HepG2 (cell line): ENCODE measurements around the gene HDAC4. TPM values are rescaled to one million over a fixed set of nuclear protein-coding genes. Genes with fewer than 3 reads are reported as not detected.
A peak's percentile ranks its signal among the peaks of the same experiment; 100 is the strongest.

Experiments
- ATAC-seq: fragments of 200-7000 bp; cut with Tn5 transposase; 3 replicates; pipeline ENCODE4 v1.9.1; 2020; ENCODE audit warnings: mild to moderate bottlenecking, moderate library complexity
- BruUV-seq: library from RNA; stranded (reverse); fragments of 400-500 nt; replicated peaks from 2 replicates; lab custom pipeline; 2021; lab: Mats Ljungman, UMichigan
- CTCF ChIA-PET: fragments of 300-600 bp; formaldehyde crosslinking; extraction: SDS; loops from one replicate; lab custom pipeline; 2021; ENCODE audit warnings: low total read pairs, inconsistent platforms, low intra/inter-chr PET ratio; lab: Yijun Ruan, JAX
- POLR2A ChIA-PET: fragments of 350-600 bp; sonication (Branson Sonifier 250); formaldehyde crosslinking; loops from one replicate; lab custom pipeline; 2020; ENCODE audit warnings: antibody characterized with exemption, inconsistent platforms; lab: Yijun Ruan, JAX
- DNase-seq: peaks from one replicate; pipeline ENCODE4 v3.0.0-alpha.2; 2015; ENCODE audit warnings: low spot score
- FAIRE-seq: peaks from 3 replicates; lab custom pipeline; 2011; peaks lifted over from hg19 to GRCh38; lab: Jason Lieb, UNC
- H2AFZ ChIP-seq: one replicate; pipeline ENCODE4 v1.6.1; 2011; ENCODE audit warnings: low read length, inconsistent platforms
- H3K27ac ChIP-seq: fragments of 300-600 bp; 3 replicates; pipeline ENCODE4 v1.8.0; 2011; ENCODE audit warnings: mixed run types, mild to moderate bottlenecking, mixed read lengths, low read length, inconsistent platforms; ENCODE audit not compliant: insufficient read depth; ENCODE audit errors: extremely low read length
- H3K27me3 ChIP-seq, 2 experiments: fragments of 200-600 bp in 1 of 2; 2 replicates in 1 of 2; 3 replicates in 1 of 2; pipeline versions ENCODE4 v1.6.0 to v1.8.0; 2011; ENCODE audit warnings: low read length in 2 of 2, mild to moderate bottlenecking in 2 of 2, moderate library complexity in 2 of 2, inconsistent platforms in 1 of 2; ENCODE audit not compliant: insufficient read depth in 2 of 2, control insufficient read depth in 1 of 2
- H3K36me3 ChIP-seq, 2 experiments: fragments of 200-600 bp in 1 of 2; replicated peaks in 1 of 2; 2 replicates in 1 of 2; 3 replicates in 1 of 2; pipeline versions ENCODE4 v1.5.1 to v1.8.0; 2011; ENCODE audit warnings: low read length in 2 of 2, inconsistent platforms in 1 of 2; ENCODE audit not compliant: insufficient read depth in 2 of 2, control insufficient read depth in 1 of 2
- H3K4me1 ChIP-seq: 2 replicates; pipeline ENCODE4 v1.5.1; 2012; ENCODE audit warnings: low read length, inconsistent platforms; ENCODE audit not compliant: insufficient read depth
- H3K4me2 ChIP-seq: 2 replicates; pipeline ENCODE4 v1.6.0; 2011; ENCODE audit warnings: low read depth, low read length, inconsistent platforms
- H3K4me3 ChIP-seq, 3 experiments: fragments of 200-600 bp in 1 of 3; sonication (generic), shearing (Covaris generic) in 1 of 3; replicated peaks in 1 of 3; 2 replicates each; pipeline ENCODE4 v1.5.1; 2011 to 2016; ENCODE audit warnings: low read length in 3 of 3, inconsistent platforms in 2 of 3, low read depth in 2 of 3, mild to moderate bottlenecking in 2 of 3, control low read depth in 1 of 3, mixed read lengths in 1 of 3; ENCODE audit not compliant: insufficient read depth in 1 of 3
- H3K79me2 ChIP-seq: one replicate; pipeline ENCODE4 v1.6.1; 2011; ENCODE audit warnings: low read length, inconsistent platforms; ENCODE audit not compliant: insufficient read depth
- H3K9ac ChIP-seq: 2 replicates; pipeline ENCODE4 v1.6.0; 2011; ENCODE audit warnings: mild to moderate bottlenecking, low read depth, low read length, inconsistent platforms; ENCODE audit not compliant: insufficient read depth
- H3K9me3 ChIP-seq: 2 replicates; pipeline ENCODE4 v1.5.1; 2012; ENCODE audit warnings: mild to moderate bottlenecking, low read length
- H4K20me1 ChIP-seq: 2 replicates; pipeline ENCODE4 v1.6.0; 2011; ENCODE audit warnings: inconsistent platforms, mild to moderate bottlenecking, low read length, moderate library complexity; ENCODE audit not compliant: insufficient read depth
- BCL3 ChIP-seq: sonication (generic); formaldehyde crosslinking; IDR thresholded peaks from 2 replicates; pipeline ENCODE4 v1.5.1; 2020; ENCODE audit warnings: mild to moderate bottlenecking, missing genetic modification reagents, moderate library complexity
- KDM6A ChIP-seq: IDR thresholded peaks from 2 replicates; pipeline ENCODE4 v1.6.1; 2016; ENCODE audit warnings: low read depth
- LBX2 ChIP-seq: sonication (generic); formaldehyde crosslinking; IDR thresholded peaks from 2 replicates; pipeline ENCODE4 v1.5.0; 2020; ENCODE audit warnings: missing genetic modification reagents, mild to moderate bottlenecking, borderline replicate concordance
- NFATC3 ChIP-seq: sonication (generic); formaldehyde crosslinking; IDR thresholded peaks from 2 replicates; pipeline ENCODE4 v1.5.1; 2020; ENCODE audit warnings: mild to moderate bottlenecking, missing genetic modification reagents
- ZBTB33 ChIP-seq: sonication (generic); formaldehyde crosslinking; IDR thresholded peaks from 2 replicates; pipeline ENCODE4 v1.4.0; 2020; ENCODE audit warnings: missing genetic modification reagents
- WGBS: methylation state at CpG from one replicate; pipeline ENCODE4 v1.1.6; 2017; ENCODE audit warnings: low lambda C conversion rate; 5-methylcytosine and 5-hydroxymethylcytosine counted together
- in situ Hi-C: cut with HindIII; loops from 2 replicates; pipeline ENCODE4 v1.10.0; 2017; ENCODE audit warnings: low pct_unique_long_range_greater_than_20kb; ENCODE audit not compliant: extremely low pct_ligation_motif_present
- intact Hi-C: fragments of 100-400 bp; cut with micrococcal nuclease; formaldehyde crosslinking; loops from one replicate; pipeline ENCODE4 v1.10.0; 2022; ENCODE audit not compliant: unreplicated experiment
- polyA plus RNA-seq, 8 experiments: library from polyadenylated mRNA; depleted of rRNA in 3 of 8; stranded (reverse) in 7 of 8; unstranded in 1 of 8; fragments of >200 nt; fragmentation: Illumina TruSeq in 4 of 8; extraction: Trizol in 4 of 8; gene quantifications; 2 replicates each; pipeline versions ENCODE4 v1.2.1 to v1.2.3, GENCODE V29; 2011 to 2016; ENCODE audit warnings: low read depth in 4 of 8, missing spikeins in 1 of 8, mixed read lengths in 1 of 8; ENCODE audit not compliant: insufficient read depth in 1 of 8
- total RNA-seq, 5 experiments: library from RNA; depleted of rRNA; stranded (reverse); fragments of >200 nt; fragmentation: Illumina TruSeq; extraction: Trizol; gene quantifications; 2 replicates each; pipeline ENCODE4 v1.2.3, GENCODE V29; 2016; ENCODE audit warnings: low read depth in 1 of 5

The HDAC4 gene
- total and polyA plus RNA-seq, 2 of the 13 experiments (the other 11 are each of a cell fraction or from before 2014, with no cell fraction given): 10.1 to 11.5 TPM

- no peaks in the 10 kb centered on the region for H3K9me3 ChIP-seq
- H3K4me2 ChIP-seq: no peak overlapping the region
- H3K36me3 ChIP-seq: no peaks in the 10 kb centered on the region; a peak in 2 of 5 replicates
- ChIA-PET CTCF (no interaction called here), POLR2A (no interaction called here)
- intact Hi-C loops: no loop called here
- no peak overlapping the region for H3K9ac ChIP-seq
- H3K27me3 ChIP-seq: no peaks in the 10 kb centered on the region
- H3K4me3 ChIP-seq: no peak overlapping the region
- in situ Hi-C loops: no loop called here
- peaks cover 22% of the 10 kb centered on the region for H3K4me1 ChIP-seq
- H4K20me1 ChIP-seq: peaks cover 2% of the 10 kb centered on the region; the same call in 1 of the 2 replicates
- peaks cover 25% of the 10 kb centered on the region for H3K79me2 ChIP-seq
- DNase-seq: no peak
- 97% methylated on average over 19 of the region's 19 CpGs for WGBS
- no peak for FAIRE-seq
- no peak for TF ChIP-seq NFATC3
- TF ChIP-seq ZBTB33 (CRISPR knock-in tag): 0 out of 2 replicates have a peak, but pooled peaks have one; percentile 17
- TF ChIP-seq BCL3: no peak
- TF ChIP-seq LBX2: no peak
- TF ChIP-seq KDM6A (CRISPR knock-in tag): no peak
- ATAC-seq: no peak
- BruUV-seq: no TSS peak
- H3K27ac ChIP-seq: no peak overlapping the region
- no peak overlapping the region for H2AFZ ChIP-seq
Measured at GRCh38 chr2:239252801-239253200, 148.0 kb downstream of the HDAC4 start.
